Right lobe of liver (tissue), 4 donors: ENCODE measurements around the gene PTGES3L.

Experiments used
- CTCF ChIP-seq, 4 donors: fragments of 200-600 bp in 3 of 4; fragments of 450-650 bp in 1 of 4; IDR thresholded peaks; one replicate each; pipeline versions ENCODE4 v1.5.1 to v1.8.0; 2016 to 2022; ENCODE audit warnings: antibody characterized with exemption in 4 of 4, mild to moderate bottlenecking in 2 of 4
- POLR2A ChIP-seq: fragments of 450-650 bp; IDR thresholded peaks from one replicate; pipeline ENCODE4 v1.6.1; 2017; ENCODE audit warnings: antibody characterized with exemption, mild to moderate bottlenecking
- donor health status: DM: no; HTN: no; CAD: no.
- donor health status: DM: no; HTN: no; CAD: no.
- donor health status: DM: no; HTN: yes; CAD: no.

- TF ChIP-seq CTCF (IDR thresholded peaks at IDR 0.05) = no peak
- no peak for TF ChIP-seq POLR2A
Measured at GRCh38 chr17:43014649-43015542, 35.0 kb upstream of the PTGES3L start.
